Ecto neural progenitor cell (in vitro differentiated cells): ENCODE measurements around the gene HACD2.
A peak's percentile ranks its signal among the peaks of the same experiment; 100 is the strongest.
"Not testable (repeated sequence)": the region's sequence is repeated elsewhere in the genome, so short reads cannot be mapped to it uniquely, and the experiment has no call there.

Source experiments
- DNase-seq: peaks from one replicate; pipeline ENCODE4 v3.0.0-alpha.2; 2018; ENCODE audit warnings: low spot score

Gene HACD2

DNA sequence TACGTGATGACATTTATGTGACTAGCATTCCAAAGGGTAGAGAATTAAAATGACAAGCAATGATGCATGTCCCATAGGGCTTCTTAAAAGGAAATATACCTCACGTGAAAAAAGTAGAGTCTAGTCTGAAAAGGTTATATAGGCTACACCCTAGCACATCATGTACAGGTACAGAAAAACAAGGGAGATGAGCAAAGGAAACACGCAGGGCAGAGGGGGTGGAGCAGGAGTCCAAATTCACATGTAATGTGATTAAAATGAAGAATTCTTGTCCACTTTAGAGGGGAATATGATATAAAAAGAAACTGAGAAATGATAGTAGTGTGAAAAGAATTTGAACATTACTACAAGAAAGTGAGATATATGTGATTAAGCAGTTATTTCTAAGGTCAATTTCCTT, 59.4 kb downstream of the HACD2 start:
- no peak for DNase-seq

DNA sequence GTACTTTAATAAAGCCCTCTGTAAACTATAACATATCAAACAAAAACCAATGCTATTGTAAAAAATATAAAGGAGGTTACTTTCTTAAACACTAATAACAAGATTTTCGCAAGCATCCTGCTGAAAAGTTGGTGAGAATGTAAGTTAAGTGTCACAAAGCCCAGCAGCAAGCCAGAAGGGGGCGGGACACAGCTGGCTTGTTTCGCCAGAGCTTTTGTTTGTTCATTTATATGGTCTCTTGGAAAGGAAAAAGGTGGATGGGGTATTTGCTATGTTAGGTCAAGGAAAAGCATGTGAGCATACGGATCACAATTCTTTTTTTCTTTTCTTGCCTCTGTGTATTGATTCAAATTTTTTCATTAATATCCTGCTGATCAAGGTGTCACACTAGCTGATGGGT, 59.9 kb downstream of the HACD2 start:
- no peak for DNase-seq

DNA sequence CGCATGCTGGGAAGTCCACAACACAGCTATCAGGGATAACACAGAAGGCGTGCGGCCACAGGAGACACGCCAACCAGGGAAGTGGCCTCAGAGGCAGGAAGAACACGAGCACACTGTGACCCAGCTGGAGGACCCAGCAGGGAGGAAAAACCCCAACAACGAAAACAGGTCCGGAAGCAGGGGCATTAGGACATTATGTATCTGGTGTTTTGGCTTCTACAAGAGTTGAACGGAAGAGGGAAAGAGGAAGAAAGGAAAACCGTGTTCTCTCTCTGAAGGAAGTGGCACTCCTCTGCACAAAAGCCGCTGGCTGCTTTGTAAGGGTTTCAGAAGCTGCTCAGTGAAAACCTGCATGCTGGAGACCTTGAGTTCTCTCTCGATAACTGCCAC, 61.8 kb downstream of the HACD2 start:
- no peak for DNase-seq

DNA sequence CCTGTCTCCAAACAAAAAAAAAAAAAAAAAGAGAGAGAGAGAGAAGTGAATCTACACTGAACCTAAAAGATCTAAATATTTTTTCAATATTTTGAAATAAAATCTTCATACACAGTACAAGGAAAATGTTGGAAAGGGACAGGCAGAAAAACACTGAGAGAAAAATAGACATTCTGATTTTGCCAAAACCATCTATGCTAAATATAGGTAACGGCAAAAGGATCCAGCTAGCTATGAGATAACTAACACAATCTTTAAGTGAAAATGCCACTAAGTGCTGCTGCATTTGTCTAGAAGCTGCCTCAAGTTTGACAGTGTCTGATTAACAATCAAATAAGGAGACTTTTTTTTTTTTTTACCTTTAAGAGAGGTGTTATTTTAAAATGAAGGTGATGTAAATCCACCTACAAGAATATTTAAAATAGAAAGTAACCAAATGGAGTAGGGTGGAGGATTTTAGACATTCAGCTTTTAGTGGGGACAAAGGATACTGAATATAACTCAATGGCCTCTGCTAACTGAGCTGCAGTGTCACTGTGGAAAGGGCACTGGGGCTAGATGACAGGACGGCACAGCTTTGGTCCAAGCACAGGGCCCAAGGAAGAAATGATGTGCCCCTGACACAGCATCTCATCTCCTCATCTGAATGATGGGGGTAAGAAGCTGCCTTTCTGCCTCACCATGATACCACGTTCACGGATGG, 62.4 kb downstream of the HACD2 start:
- DNase-seq: no peak

DNA sequence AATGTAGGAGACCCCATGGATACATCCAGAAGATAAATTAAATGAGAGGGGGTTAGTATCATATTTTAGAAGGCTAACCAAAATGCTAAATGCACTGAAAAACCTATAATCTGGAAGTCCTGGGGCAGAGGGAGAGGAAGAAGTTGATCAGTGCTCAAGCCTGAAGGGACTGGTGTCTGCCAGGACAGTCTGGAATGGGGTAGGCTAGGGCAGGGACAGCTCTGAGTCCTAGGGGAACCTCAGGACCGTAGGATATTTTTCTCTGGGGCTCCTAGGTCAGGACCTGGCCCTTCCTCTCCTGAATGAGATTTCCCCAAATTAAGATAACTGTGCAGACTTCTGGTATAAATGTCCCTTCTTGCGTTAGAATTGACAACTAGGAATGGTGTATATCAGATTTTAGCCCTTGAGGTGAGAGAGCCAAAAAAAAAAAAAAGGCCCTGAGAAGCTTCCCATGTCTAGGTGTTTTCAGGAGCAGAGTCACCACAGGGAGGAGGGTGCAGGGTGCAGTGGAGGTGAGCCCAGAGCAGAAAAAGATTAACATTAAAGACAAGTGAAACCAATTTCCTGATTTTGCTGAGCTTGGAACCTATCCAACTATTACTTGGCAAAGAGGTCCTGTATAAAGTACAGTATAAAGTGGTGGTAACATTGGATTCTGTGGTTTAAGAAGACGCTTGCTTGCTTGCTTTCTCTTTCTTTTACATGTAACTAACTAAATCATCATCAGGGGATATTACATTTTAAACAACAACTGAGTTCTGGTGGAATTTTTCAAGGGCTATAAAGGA, 63.5 kb downstream of the HACD2 start:
- DNase-seq: no peak

DNA sequence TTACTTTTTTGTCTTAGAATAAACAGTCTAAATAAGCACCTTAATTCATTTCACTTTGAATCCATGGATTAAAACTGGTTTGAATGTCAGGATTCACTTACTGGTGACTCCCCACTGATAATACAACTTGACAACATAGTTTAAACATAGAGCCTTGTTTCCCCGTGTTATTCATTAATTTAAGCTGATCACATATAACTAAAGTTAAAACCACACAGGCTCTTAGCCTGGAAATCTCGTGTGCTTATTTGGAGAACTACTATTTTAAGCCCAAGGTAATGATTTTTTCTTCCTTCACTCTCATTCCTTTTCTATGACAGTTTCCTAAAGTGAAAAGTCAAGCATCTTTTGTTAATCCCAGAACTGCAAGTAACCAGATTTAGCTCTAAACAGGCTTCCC, 64.2 kb downstream of the HACD2 start:
- DNase-seq: no peak

DNA sequence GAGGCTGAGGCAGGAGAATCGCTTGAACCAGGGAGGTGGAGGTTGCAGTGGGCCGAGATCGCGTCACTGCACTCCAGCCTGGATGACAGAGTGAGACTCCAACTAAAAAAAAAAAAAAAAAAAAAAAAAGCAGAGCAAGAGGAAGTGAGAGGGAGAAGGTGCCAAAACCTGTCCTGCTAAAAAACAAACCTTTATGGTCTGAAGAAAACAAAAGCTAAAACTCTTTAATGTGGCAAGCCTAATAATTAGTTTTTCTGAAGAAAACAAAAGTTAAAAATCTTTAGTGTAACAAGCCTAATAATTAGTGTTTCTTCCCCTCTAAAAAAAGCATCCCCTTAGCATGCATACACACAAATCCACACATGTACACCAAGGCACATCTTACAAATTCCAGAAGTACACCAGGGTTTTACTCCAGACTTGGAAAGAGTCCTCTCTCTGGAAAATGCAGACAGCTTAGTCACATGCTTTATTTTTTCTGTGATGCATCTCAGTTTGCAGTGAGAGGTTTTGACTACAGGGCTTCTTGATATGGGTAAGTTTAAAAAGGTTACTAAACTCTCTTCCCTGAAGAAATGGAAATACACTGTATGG, 65.9 kb downstream of the HACD2 start:
- DNase-seq: no peak

DNA sequence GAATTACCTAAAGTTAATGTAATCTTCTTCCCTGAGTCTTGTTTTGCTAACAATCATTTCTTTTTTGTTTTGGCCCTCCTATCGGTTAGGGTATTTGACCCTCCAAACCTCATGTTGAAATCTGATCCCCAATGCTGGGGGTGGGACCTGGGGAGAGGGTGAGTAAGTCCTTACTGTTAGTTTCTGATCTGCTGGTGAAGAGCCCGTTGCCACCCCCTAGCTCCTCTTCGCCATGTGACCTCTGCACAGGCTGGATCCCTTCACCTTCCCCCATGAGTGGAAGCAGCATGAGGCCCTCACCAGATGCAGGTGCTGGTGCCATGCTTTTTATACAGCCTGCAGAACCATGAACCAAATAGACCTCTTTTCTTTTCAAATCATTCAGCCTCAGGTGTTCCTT, 73.1 kb downstream of the HACD2 start:
- no peak for DNase-seq

DNA sequence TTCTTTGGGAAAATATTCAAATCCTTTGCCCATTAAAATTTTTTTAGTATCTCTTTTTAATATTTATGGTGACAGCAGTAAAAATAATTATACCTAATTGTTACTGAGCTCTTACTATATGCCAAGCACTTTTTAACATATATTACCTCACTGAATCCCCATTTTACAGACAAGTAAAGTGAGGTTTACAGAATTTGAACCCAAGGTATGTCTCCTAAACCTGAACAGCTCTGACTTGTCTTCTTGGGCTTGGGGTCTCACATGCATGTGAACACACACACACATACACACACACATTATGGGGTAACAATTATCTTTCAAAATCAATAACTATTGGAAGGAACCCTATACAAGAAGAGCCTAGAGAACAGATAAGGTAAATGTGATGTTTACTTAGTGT, 73.8 kb downstream of the HACD2 start:
- no peak for DNase-seq

DNA sequence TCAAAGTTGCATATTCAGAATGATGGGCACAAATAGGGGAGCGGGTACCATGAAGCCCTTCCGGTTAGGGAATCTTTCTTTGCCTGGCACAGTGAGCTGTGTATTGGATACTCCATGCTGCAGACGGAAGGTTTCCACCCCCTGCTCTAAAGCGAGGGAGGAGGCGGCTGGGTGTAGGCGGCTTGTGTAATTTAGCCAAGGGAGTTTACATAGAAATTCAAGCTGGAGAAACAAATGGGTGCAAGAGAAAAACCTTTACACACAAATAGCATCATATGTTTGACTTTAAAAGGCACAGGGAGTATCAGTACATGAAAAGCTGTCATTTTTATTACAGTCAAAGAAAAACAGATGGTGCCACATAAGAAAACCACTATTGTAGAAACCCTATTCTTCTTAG, 76.7 kb downstream of the HACD2 start:
- no peak for DNase-seq

DNA sequence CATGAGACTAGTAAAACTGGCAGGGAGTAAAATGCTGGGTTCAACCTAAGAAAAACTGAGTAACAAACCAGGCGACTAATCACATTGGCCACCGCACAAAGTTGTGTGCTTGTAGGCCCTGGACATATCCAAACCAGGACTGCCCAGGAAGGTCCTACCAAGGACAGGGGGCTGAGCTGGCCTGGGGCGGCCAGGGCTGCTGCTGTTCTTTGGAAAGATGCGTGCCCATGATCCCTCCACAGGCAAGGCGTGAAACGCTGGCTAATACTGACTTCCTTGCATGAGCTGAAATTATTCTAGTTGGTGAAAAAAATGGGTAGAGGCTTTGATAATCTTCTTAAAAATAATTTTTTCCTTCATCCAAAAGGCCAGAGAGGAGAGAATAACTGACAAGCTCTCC, 79.0 kb downstream of the HACD2 start:
- no peak for DNase-seq

DNA sequence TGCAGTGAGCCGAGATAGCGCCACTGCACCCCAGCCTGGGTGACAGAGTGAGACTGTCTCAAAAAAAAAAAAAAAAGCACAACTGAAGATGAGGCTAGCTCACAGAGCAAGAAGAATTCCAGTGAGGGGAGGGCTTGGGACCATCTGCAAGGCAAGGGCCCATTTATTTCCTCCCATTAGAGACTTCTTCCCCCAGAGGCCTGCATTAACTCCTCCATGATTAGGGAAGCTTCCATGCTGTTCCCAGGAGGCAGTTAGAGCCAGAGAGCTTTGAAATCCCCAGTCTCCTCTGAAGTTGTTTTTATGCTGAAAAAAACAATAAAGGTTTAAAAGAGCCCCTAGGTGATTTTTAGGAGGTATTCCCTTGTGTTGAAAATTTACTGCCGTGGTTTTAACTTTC, 81.7 kb downstream of the HACD2 start:
- DNase-seq: no peak

DNA sequence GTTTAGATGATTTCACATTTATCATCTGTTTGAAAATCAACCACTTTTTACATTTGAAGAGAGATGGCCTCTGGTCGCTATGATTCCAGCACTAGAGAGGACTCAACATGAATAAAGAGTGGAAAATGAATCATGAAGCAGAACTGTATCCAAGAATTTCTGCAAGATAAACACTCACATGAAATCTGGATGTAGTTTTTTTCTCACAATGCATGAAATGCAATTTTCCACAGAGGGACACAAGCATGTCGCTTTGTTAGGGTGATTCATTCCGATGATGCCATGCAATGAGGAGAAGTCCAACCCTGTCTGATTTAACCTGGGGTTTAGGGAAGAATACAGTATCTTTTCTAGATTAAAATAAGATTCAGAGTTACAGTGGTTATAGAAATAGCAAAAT, 85.5 kb downstream of the HACD2 start:
- no peak for DNase-seq

DNA sequence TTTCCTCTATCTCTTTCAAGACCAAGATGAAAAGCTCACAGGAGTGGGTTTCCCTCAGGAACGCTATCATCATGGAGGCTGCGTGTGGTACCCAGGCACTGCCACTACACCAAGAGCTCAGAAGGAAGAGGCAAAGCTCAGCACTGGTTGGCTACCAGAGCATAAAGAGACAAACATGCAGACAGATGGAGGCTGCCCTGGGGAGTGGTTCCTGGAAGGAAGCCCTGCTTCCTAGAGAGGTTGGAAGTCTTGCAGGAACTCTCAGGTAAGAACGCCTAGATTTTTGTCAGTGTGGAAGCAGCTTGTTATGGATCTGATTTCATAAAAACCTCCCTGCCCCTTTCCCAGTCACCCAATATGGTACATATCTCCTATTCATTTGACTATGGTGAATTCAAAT, 86.1 kb downstream of the HACD2 start:
- no peak for DNase-seq

DNA sequence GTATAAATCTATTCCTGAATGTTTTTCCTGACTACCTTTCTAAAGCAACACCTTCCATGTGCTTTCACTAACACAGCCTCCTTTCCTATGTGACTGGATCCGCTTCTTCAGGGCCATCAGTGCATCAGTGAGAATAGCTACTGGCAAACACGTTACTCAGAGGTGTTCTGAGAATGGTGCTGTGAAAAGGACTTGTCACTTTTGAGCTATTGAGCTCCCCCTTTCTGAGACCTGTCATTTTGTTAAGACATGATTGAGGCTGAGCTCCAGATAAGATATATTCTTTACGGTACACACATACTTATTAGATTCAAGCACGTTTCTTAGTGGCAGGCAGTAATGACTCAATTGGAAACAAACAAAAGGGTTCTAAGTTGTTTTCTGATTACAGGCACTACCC, 90.9 kb downstream of the HACD2 start:
- DNase-seq: no peak

DNA sequence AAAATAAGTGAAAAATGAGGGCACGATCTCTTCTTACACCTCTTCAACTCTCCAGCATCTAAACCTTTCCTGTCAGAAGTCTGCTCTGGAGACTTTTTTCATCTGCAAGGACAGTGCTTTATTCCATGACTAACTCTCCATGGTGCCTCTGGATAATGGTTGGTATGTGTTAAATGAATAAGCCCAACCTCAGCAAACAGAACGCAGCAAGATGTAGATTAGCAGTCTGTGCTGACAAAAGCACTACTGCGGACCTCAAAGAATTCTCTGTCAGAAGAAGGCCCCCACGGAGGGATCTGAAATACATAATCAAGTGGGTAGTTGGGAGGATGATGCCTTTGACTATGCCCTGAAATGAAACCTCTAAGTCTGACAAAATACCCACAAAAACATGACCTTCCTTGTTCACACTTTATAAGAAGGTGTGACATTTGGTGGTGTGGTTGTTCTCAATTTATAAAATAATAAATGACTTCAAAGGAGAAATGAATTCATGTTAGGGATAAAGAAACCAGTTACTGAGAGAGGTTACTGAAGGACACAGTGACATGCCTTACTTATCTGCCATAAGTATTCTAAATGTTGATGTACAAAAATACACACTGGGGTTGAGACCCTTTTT, 92.8 kb downstream of the HACD2 start:
- no peak for DNase-seq

DNA sequence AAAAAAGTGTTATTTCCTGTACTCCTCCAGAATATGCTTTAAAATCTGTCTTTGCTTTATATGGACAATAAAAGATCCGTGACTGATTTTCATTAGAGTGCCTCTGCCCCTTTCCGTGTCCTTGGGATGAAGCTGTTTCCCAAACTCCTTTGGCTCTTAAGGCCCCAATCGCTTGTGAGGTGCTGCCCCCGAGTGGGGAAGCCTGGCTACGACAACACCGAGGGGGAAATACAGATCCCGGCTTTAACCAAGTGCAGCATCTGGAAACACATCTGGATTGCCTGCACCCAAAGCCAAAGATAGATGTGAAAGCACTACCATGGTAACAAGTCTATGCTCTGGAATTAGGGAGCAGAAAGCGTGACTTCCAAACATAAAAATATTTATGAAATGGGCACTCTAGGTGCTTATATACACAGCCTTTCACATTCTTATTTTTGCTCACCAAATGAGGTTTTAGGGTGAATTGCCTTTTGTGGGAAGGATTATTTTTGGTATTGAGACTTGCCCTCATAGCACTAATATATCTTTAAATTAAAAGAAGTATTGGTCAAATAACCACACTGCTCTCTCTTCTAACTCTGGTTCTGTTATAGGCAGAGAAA, 95.4 kb downstream of the HACD2 start:
- peak; percentile 83 for DNase-seq

DNA sequence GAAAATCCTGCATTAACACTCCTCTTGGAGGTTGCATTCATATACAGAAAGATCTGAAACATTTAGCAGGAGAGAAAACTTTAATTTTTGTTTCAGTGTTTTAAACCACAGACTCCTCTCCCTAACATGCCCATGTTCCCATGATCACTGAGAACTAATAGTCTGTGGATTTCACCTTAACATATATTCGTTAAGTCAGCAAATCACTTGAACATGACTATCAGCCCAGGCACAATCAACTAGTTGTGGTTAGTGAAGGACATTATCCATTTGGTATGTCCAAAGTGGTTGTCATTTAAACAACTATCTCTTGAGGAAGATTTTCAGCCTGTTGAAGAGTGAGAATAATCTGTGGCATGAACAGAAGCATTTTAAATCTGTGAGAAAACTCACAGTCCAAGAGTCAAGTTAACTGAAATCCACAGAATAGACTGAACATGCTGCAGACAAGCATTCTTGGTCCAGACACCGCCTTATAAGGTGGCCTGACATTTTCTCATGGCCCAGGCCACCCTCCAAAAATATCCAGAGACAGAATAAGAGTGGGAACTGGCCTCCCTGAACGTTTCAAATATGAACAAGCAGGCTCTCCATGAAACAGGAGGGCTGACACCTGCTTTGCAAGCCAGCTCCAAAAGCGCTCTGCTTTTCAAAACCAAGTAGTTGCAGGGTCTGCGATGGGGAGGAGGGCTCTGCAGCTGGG, 96.1 kb downstream of the HACD2 start:
- DNase-seq: no peak

DNA sequence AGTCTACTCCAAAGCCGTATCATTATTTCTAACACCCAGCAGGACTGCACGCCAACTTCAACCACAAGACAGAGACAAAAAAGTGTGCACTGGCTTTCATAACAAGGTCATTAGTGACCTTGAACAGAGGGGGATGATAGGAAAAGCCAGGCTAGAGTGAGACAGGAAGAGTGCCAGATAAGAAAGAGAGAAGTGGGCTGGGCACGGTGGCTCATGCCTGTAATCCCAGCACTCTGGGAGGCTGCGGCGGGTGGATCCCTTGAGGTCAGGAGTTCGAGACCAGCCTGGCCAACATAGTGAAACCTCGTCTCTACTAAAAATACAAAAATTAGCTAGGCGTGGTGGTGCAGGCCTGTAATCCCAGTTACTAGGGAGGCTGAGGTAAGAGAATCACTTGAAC, 97.8 kb downstream of the HACD2 start:
- DNase-seq: not testable (repeated sequence)

DNA sequence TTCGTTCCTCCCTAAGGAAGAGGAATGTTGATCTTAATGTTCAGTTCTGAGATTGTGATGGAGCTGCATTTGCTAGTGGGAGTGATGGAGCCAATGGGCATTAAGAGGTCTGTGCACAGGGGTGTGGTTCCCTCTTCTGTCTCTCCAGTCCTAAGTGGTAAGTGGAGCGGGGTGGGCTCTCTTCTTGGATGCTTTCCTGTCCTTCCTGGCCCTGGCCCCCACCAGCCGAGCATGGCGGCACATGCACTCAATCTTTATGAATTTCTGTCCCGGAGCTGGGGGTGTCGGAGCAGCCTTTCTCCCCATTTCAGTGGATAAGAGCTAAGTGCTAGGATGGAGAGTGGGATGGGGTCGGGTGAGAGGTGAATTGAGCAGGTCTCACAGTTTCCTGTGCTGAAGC, 98.4 kb downstream of the HACD2 start:
- DNase-seq: no peak

DNA sequence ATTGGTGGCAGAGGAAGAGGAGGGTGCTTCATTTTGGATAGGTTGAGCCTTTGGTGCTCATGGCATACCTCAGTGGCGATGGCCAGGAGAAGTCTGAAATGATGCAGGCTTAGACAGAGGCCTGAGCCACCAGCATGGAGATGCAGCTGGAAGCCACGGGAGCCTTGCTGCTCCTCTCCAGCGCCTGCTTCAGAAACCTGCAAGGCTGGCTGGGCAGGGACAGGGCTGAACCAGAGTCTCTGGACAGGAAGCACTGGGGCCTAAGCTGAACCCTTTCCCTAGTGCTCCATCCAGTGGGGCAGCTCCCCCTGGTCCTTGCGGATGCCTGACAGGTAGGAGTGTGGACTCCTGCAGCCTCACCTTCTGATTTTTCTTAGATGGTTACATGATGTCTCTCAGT, 99.3 kb downstream of the HACD2 start:
- no peak for DNase-seq

DNA sequence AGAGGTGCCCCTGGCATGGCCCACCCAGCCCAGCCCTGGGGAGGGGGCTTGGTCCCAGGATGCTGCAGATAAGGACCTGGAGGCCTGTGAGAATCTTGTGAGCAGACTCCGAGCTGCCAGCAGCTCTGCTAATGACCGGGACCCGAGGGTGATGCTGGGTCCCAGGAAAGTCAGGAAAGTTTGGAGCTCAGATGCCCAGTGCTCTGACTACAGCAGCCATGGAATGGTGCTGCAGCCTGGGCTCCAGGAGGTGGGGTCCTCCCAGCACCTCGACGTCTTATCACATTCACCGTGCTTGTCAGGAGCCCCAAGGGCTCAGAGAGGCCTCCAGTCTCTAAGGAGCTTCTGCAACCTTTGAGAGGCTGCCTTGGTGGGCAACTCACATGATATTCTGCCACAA, 101.7 kb downstream of the HACD2 start:
- no peak for DNase-seq
